Measurements from ENCODE around the gene MAMSTR.

Gene MAMSTR

GRCh38 chr19:48745208-48745995 is 25.9 kb upstream of the MAMSTR start:
- DNase-seq = peak; percentile 18

DNA sequence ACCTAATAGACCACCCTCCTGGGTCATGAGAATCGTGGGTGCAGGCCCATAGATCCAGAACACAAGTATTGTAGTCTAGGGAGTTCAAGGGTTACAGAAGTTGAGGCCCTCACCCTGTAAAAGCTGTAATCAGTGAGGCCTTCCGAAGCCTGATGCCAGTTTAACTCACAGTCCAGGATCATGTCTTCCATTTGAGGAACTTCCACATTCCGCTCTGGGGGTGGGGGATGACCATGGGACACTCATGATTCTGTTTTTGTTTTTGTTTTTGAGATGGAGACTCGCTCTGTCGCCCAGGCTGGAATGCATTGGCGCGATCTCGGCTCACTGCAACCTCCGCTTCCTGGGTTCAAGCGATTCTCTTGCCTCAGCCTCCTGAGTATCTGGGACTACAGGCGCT is 22.6 kb upstream of the MAMSTR start:
- no peak for DNase-seq

- DNase-seq = no peak
Observed at GRCh38 chr19:48741129-48741999, 21.8 kb upstream of the MAMSTR start.

DNA sequence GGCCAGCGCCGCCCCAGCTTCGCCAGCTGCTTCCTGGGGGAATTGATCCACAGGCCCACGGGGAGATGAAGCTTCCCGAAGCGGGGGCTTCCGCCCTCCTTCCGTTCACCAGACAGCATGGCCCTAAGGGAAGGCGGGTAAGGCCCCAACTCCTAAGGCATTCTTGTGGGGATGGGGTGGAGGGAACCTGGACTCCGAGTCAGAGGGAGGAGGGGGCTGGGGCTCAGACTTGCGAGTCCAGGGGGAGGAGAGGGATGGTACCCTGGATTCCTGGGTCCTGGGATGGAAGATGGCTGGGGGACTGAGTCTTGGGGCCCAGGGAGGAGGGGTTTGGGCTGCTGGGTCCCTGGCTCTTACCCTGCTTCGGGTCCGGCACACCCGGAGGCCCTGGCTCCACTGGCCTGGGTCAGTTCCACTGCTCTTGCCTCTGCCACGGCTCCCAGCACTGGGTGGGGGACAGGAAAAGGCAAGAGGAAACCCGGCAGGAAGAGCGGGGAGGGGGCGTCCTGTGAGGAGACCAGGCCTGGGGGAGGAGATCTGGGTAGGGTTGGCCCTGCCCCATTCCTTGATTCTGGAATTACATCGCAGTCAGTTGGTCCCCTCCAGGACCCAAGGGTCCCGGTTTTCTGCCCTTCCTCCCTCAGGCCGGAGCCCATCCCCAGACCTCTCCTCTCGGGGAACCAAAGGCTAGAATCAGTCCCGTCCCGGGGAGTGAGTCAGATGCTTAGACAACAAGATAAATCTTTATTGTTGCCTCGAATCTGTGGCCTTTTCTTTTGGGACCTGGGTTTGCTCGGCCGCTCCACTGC is 20.8 kb upstream of the MAMSTR start, which contains the start of gene RASIP1:
Gene RASIP1, minus strand, starts transcription at position 447 of the 809 bp plus-strand sequence. Its CDS starts 328 bp downstream, at position 119.
- DNase-seq = no peak

GRCh38 chr19:48739404-48740163 is 20.1 kb upstream of the MAMSTR start:
- peak; percentile 12 for DNase-seq

GRCh38 chr19:48738557-48739403 is 19.3 kb upstream of the MAMSTR start:
- DNase-seq = peak; percentile 90

DNA sequence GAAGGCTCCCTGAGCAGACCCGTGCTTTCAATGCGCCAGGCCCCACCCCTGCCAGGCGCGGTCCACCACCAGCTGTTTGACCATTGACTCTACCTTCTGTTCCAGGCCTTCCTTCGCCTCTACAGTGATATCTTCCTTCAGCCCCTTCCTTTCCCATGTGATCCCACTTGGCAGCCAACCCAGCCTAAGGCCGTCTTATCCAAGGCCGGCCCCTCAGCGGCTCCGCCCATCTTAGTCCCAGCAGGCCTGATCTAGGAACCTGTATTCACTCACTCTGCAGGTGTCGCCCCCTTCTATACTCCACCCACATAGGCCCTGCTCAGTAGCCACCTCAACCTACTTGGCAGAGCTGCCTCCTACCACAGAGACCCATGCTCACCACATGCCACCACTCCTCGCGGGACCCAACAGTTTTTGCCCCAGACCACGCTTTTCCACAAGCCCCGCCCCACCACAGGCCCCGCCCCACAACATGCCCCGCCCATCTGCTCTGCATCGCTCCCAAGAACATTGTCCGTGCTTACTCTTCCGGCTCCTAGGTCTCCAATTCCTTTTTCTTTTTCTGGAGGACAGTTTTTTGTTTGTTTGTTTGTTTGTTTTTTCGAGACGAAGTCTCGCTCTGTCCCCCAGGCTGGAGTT is 18.0 kb upstream of the MAMSTR start:
- no peak for DNase-seq

- no peak for DNase-seq
Observed at GRCh38 chr19:48735031-48735615, 15.6 kb upstream of the MAMSTR start.

GRCh38 chr19:48734625-48735024 is 15.1 kb upstream of the MAMSTR start:
- DNase-seq = no peak

- DNase-seq = no peak
Observed at GRCh38 chr19:48731452-48731851, 11.9 kb upstream of the MAMSTR start.

GRCh38 chr19:48728911-48729664 is 9.6 kb upstream of the MAMSTR start:
- DNase-seq = no peak

GRCh38 chr19:48726556-48726955 is 7.0 kb upstream of the MAMSTR start:
- DNase-seq = no peak

DNA sequence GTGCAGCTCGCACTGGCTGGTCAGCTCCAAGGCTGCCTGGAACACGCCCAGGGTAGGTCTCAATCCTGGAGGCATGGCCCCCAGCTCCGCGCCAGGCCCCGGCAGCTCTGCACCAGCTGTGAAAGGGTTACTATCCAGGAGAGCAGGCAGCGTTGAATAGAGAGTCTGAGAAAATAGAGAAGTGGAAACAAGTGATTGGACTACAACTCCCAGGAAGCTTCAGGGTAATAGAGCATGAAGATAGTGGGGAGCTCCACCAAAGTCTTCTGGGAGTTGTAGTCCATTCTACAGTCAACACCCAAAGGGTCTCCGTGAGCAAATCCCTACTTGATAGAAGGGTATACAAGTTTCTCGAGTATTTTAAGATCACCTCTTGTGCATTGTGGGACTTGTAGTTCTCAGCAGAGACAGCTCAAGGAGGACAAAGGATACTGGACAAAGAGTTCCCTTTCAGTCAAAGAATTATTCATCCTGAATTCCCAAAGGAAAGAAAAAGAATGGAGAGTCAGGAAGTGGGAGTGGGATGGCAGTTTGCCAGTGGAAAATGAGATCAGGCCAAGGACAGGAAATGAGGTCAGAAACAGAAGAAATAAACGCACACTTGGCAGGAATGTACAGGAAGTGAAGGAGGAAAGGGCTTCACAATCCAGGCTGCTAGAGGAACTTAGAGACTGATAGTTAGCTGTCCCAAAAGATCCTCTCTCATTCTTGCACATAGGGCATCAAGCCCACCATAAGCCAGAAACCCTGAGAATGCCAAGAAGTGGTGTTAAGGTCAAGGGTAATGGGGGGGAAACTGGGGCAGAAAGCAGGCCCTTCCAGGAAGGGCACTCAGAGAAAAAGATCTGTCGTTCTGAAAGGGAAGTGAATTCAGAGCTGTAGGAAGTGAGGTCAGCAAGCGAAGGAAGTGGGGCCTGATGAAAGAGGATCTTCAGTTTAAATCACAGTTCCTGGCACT is 5.5 kb upstream of the MAMSTR start:
- peak; percentile 53 for DNase-seq

- DNase-seq = no peak
Observed at GRCh38 chr19:48722196-48722708, 2.7 kb upstream of the MAMSTR start.

- DNase-seq = peak; percentile 99
Observed at GRCh38 chr19:48720613-48721296, 1.2 kb upstream of the MAMSTR start.

- no peak for DNase-seq
Observed at GRCh38 chr19:48720251-48720612, 707 bp upstream of the MAMSTR start.

DNA sequence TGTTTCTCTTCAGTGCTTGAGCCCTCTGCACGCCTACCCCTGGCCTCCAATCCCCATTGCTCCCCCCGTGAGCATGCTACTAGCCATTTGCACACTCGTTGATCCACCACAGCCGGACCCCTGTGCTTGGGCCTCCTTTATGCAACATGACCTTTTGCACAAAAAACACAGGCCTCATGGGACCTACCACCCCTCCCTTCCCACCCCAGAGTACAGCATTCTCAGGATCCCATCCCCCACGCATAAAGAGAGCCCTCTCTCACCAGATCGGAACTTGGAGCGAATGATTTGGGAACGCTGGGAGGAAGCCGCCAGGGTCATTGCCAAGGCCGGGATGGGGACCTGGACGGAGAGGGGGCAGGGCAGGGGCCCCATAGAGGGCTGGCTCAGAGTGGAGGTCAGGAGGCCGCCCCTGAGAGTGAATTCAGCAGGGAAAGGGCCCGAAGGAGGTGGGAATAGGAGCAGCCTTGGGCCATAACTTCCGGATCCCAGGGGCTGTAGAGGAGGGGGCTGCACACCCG is 754 bp downstream of the MAMSTR start:
- no peak for DNase-seq

Measured in NCI-H446 treated with DMSO at 0.1 percent for 48 hours (cell line).